MM.1S (cell line): Measurements from ENCODE around the gene MOB3B.

Experiments used
- DNase-seq: peaks from one replicate; pipeline ENCODE4 v3.0.0-alpha.2; 2015
- H2AFZ ChIP-seq: fragments of 300-600 bp; sonication (generic); 2 replicates; pipeline ENCODE4 v1.6.0; 2016; ENCODE audit warnings: antibody characterized with exemption, low read length
- H3F3A ChIP-seq: fragments of 300-600 bp; sonication (generic); 2 replicates; pipeline ENCODE4 v1.6.1; 2016; ENCODE audit warnings: mild to moderate bottlenecking, antibody characterized with exemption, low read length, moderate library complexity, mixed read lengths; ENCODE audit not compliant: insufficient read depth
- H3K27ac ChIP-seq: fragments of 300-600 bp; sonication (generic); 2 replicates; pipeline ENCODE4 v1.5.1; 2016; ENCODE audit warnings: mild to moderate bottlenecking, low read length
- H3K27me3 ChIP-seq: fragments of 300-600 bp; sonication (generic); replicated peaks from 2 replicates; pipeline ENCODE4 v1.6.0; 2016; ENCODE audit warnings: low read length; ENCODE audit not compliant: insufficient read depth
- H3K36me3 ChIP-seq: fragments of 300-600 bp; sonication (generic); replicated peaks from 2 replicates; pipeline ENCODE4 v1.6.1; 2016; ENCODE audit warnings: mild to moderate bottlenecking, low read length, mixed read lengths; ENCODE audit not compliant: insufficient read depth
- H3K4me1 ChIP-seq: fragments of 300-600 bp; sonication (generic); 2 replicates; pipeline ENCODE4 v1.6.1; 2016; ENCODE audit warnings: low read length, mixed read lengths
- H3K4me2 ChIP-seq: fragments of 300-600 bp; sonication (generic); 2 replicates; pipeline ENCODE4 v1.6.0; 2016; ENCODE audit warnings: low read depth, low read length
- H3K4me3 ChIP-seq: fragments of 300-600 bp; sonication (generic); 2 replicates; pipeline ENCODE4 v1.5.1; 2016; ENCODE audit warnings: low read length, mixed read lengths
- H3K79me2 ChIP-seq: fragments of 300-600 bp; sonication (generic); 2 replicates; pipeline ENCODE4 v1.6.1; 2016; ENCODE audit warnings: mixed run types, low read length, mixed read lengths
- H3K9ac ChIP-seq: fragments of 300-600 bp; sonication (generic); 2 replicates; pipeline ENCODE4 v1.6.1; 2016; ENCODE audit warnings: low read length, mixed read lengths
- H3K9me2 ChIP-seq: fragments of 300-600 bp; sonication (generic); replicated peaks from 2 replicates; pipeline ENCODE4 v1.6.1; 2016; ENCODE audit warnings: mild to moderate bottlenecking, low read length, mixed read lengths; ENCODE audit not compliant: insufficient read depth
- H3K9me3 ChIP-seq: fragments of 300-600 bp; sonication (generic); replicated peaks from 2 replicates; pipeline ENCODE4 v1.6.1; 2016; ENCODE audit warnings: mild to moderate bottlenecking, low read length, mixed read lengths; ENCODE audit not compliant: insufficient read depth
- H4K20me1 ChIP-seq: fragments of 300-600 bp; sonication (generic); 2 replicates; pipeline ENCODE4 v1.6.1; 2016; ENCODE audit warnings: mild to moderate bottlenecking, low read length, moderate library complexity, mixed read lengths; ENCODE audit not compliant: insufficient read depth
- CTCF ChIP-seq: fragments of 300-600 bp; sonication (generic); IDR thresholded peaks from 2 replicates; pipeline ENCODE4 v1.5.1; 2016; ENCODE audit warnings: antibody characterized with exemption, low read length, mixed read lengths
- EZH2 ChIP-seq: fragments of 300-600 bp; sonication (generic); optimal IDR thresholded peaks from 2 replicates; pipeline ENCODE3; 2017; ENCODE audit warnings: low read depth, mild to moderate bottlenecking, antibody characterized with exemption, low read length, mixed read lengths
- EZH2phosphoT487 ChIP-seq: fragments of 300-600 bp; sonication (generic); IDR thresholded peaks from 2 replicates; pipeline ENCODE4 v1.6.1; 2018; ENCODE audit warnings: antibody characterized with exemption, low read length

Gene MOB3B

GRCh38 chr9:27369591-27369990, 160.0 kb downstream of the MOB3B start:
- Histone ChIP-seq H3K27me3 (no peaks in the 10 kb centered on the region), H4K20me1 (no peaks in the 10 kb centered on the region), H3K4me3 (no peak overlapping the region), H3K9me3 (no peaks in the 10 kb centered on the region), H3K9ac (no peak overlapping the region), H3F3A (peaks cover 17% of the 10 kb centered on the region), H3K4me2 (no peak overlapping the region), H3K27ac (no peak overlapping the region), H3K36me3 (no peaks in the 10 kb centered on the region), H3K4me1 (peaks cover 28% of the 10 kb centered on the region), H3K9me2 (no peaks in the 10 kb centered on the region), H3K79me2 (no peaks in the 10 kb centered on the region), H2AFZ (no peak overlapping the region)
- DNase-seq = no peak
- TF ChIP-seq CTCF = no peak

- H3K4me1 ChIP-seq = peaks cover 28% of the 10 kb centered on the region
- no peak for TF ChIP-seq EZH2
- no peak for TF ChIP-seq EZH2phosphoT487
- TF ChIP-seq CTCF = no peak
- H3F3A ChIP-seq = peaks cover 17% of the 10 kb centered on the region
- H4K20me1 ChIP-seq = no peaks in the 10 kb centered on the region
- no peak overlapping the region for H3K9ac ChIP-seq
- no peaks in the 10 kb centered on the region for H3K9me3 ChIP-seq
- no peak overlapping the region for H3K4me2 ChIP-seq
- H3K79me2 ChIP-seq = no peaks in the 10 kb centered on the region
- no peaks in the 10 kb centered on the region for H3K9me2 ChIP-seq
- no peaks in the 10 kb centered on the region for H3K36me3 ChIP-seq
- no peak overlapping the region for H3K27ac ChIP-seq
- no peak overlapping the region for H2AFZ ChIP-seq
- H3K27me3 ChIP-seq = no peaks in the 10 kb centered on the region
- H3K4me3 ChIP-seq = no peak overlapping the region
- DNase-seq = no peak
Observed at GRCh38 chr9:27368316-27368985, 161.2 kb downstream of the MOB3B start.

GRCh38 chr9:27367921-27368315, 161.7 kb downstream of the MOB3B start:
- Histone ChIP-seq H3K27ac (no peak overlapping the region), H3K27me3 (no peaks in the 10 kb centered on the region), H3K79me2 (no peaks in the 10 kb centered on the region), H3K36me3 (no peaks in the 10 kb centered on the region), H4K20me1 (no peaks in the 10 kb centered on the region), H3K9ac (no peak overlapping the region), H3K9me2 (no peaks in the 10 kb centered on the region), H3K4me3 (no peak overlapping the region), H3F3A (peaks cover 17% of the 10 kb centered on the region), H3K4me1 (peaks cover 28% of the 10 kb centered on the region), H3K4me2 (peak overlapping the region; percentile 81), H2AFZ (no peak overlapping the region), H3K9me3 (no peaks in the 10 kb centered on the region)
- no peak for DNase-seq
- no peak for TF ChIP-seq EZH2
- TF ChIP-seq CTCF = no peak
